HG03442 (cell line): ENCODE results near the gene RGCC.
"Not testable (repeated sequence)": the region's sequence is repeated elsewhere in the genome, so short reads cannot be mapped to it uniquely, and the experiment has no call there.

Experiments used
- ATAC-seq: cut with Tn5 transposase; IDR thresholded peaks from one replicate; pipeline ENCODE4 v1.9.1; 2021; ENCODE audit warnings: mild to moderate bottlenecking, moderate library complexity; ENCODE audit not compliant: unreplicated experiment

RGCC gene, protein sequence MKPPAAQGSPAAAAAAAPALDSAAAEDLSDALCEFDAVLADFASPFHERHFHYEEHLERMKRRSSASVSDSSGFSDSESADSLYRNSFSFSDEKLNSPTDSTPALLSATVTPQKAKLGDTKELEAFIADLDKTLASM

GRCh38 chr13:41456768-41457588 lies at the start of gene RGCC:
Gene RGCC (plus strand): TSS chr13:41457550. CDS start chr13:41457708, 158 bp downstream.
- peak; percentile 51 for ATAC-seq

DNA sequence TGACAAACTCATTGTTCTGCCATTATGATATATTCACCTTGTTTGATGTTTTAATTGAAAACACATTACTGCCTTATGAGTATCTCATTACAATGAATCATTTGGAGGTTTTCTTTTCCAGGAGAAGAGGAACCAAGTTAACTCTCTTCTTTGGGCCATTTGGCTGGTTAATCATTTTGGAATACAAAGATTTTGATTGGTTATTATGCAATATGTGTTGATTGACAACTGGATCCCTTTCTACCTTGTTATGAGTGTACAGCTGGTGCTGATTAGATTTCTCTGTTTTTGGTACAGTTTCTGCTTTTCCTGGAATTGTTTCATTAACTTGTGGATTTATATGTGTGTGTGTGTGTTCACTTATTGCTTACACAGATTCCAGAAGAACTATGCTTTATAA lies 49.2 kb upstream of the RGCC start:
- ATAC-seq, result no peak

DNA sequence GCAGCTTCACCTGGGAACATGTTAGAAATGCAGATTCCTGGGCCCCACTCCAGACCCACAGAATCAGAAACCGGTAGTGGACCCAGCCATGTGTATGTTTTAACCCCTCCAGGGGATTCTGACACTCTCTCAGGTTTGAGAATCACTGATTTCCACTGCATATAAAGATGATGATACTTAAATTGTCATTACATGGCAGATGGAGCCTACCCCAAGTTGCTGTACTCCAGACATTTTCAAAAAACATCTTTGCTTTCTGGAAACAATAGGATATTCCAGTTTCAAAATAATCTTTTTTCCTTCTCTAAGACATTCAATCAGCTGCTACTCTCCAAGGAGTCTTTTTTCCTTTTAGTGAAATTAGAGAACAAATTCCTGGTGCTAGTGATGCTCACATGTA lies 48.6 kb upstream of the RGCC start:
- ATAC-seq, result no peak

GRCh38 chr13:41409611-41410010 lies 47.7 kb upstream of the RGCC start:
- ATAC-seq, result no peak

- no peak for ATAC-seq
Observed at GRCh38 chr13:41411060-41411459, 46.3 kb upstream of the RGCC start.

DNA sequence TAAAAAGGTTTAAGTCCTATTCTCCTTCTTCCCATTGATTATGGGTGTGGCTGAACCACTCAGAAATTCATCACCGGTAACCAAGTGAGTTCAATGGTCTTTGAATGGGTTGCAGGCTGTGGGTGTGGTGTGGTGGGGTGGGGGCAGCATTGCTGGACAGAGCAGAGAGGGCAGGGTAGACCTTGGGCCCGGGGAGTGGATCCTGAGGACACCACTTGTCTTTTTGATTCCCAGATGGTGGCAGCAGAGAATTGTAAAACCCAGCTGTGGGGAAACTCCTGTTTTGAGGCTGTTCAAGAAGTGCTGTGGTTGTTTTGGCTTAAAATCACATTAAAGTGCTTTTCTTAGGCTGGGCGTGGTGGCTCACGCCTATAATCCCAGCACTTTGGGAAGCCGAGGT lies 45.8 kb upstream of the RGCC start:
- no peak for ATAC-seq

DNA sequence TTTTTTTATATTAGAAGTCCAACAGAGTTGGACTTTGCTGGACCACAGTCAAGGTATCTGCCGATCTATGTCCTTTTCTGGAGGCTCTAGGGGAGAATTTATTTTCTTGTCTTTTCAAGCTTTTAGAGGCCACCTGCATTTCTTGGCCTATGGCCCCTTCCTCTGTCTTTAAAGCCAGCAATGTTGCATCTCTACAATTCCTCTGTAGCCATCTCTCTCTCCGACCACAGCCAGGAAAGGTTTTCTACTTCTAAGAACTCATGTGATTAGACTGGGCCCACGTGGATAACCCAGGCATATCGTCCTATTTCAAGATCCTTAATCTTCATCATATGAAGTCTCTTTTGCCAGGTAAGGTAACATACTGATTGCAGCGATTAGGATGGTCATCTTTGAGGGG lies 43.5 kb upstream of the RGCC start:
- no peak for ATAC-seq

DNA sequence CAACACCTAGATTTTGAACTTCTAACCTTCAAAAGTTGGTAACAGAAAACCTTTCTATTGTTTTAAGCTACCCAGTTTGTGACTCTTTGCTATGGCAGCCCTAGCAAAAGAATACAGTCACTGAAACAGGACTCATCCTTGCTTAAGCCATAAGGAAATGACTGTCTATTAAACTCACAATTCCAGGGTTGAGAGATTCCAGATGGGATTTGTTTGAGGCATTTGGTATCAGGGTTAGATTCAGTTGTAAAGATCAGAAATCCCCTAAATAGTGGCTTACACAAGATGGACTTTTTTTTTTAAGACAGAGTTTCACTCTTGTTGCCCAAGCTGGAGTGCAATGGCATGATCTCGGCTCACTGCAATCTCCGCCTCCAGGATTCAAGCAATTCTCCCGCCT lies 41.1 kb upstream of the RGCC start:
- ATAC-seq, result no peak

DNA sequence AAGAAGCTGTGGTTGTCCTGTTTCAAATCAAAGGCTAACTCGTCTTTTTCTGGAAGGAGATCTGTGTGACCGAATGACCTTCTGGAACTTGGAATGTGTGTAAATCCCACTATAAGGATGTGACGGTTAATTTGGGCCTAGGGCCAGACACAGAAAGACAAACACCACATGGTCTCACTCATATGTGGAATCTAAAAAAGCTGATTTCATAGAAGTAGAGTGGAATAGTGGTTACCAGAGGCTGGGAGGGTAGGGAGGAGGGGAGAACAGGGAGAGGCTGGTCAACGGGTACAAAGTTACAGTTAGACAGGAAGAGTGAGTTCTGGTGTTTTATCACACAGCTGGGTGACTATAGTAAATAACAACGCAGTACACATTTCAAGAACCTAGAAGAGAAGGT lies 39.3 kb upstream of the RGCC start:
- ATAC-seq, result no peak

GRCh38 chr13:41418731-41419130 lies 38.6 kb upstream of the RGCC start:
- ATAC-seq, result no peak

- ATAC-seq, result no peak
Observed at GRCh38 chr13:41419206-41419605, 38.1 kb upstream of the RGCC start.

- no peak for ATAC-seq
Observed at GRCh38 chr13:41420146-41420545, 37.2 kb upstream of the RGCC start.

DNA sequence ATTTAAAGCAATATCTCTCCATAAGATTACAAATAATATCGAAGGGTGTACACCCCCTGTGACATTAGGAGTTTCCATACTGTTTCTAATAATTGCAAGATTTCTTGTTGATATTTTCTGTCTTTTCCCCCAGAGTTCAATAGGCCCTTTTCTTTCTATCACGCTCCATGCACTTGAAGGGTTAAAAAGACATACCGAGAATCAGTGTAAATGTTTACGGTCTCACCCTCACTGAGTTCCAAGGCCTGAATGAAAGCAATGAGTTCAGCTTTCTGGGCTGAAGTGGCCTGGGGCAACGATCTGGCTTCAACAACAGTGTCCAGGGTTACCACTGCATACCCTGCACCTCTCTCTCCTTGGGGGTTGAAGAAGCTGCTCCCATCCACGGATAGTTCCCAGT lies 36.0 kb upstream of the RGCC start:
- ATAC-seq, result not testable (repeated sequence)

GRCh38 chr13:41421983-41422382 lies 35.4 kb upstream of the RGCC start:
- ATAC-seq, result not testable (repeated sequence)

- ATAC-seq, result not testable (repeated sequence)
Observed at GRCh38 chr13:41423259-41423658, 34.1 kb upstream of the RGCC start.

- not testable (repeated sequence) for ATAC-seq
Observed at GRCh38 chr13:41424675-41425074, 32.7 kb upstream of the RGCC start.

- ATAC-seq, result no peak
Observed at GRCh38 chr13:41426047-41426446, 31.3 kb upstream of the RGCC start.

DNA sequence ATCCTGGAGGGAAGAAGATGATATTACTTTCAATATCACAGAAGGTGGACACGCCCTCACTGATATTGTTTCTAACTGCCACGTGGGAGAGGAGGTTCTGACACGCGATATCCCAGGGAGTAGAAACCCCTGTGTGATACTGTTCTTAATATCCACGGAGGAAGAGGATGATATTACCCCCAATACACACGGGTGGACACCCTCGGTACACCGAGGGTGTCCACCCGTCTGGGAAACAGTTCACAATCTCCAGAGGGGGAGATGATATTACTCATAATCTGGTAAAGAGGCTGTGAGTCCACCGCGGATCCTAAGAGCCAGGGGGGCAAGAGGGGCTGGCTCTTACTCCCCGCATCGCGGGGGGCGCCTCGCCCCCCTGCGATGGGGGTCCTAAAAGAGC lies 29.7 kb upstream of the RGCC start:
- ATAC-seq, result no peak

- ATAC-seq, result no peak
Observed at GRCh38 chr13:41428155-41428554, 29.2 kb upstream of the RGCC start.

- ATAC-seq, result not testable (repeated sequence)
Observed at GRCh38 chr13:41434030-41434429, 23.3 kb upstream of the RGCC start.

DNA sequence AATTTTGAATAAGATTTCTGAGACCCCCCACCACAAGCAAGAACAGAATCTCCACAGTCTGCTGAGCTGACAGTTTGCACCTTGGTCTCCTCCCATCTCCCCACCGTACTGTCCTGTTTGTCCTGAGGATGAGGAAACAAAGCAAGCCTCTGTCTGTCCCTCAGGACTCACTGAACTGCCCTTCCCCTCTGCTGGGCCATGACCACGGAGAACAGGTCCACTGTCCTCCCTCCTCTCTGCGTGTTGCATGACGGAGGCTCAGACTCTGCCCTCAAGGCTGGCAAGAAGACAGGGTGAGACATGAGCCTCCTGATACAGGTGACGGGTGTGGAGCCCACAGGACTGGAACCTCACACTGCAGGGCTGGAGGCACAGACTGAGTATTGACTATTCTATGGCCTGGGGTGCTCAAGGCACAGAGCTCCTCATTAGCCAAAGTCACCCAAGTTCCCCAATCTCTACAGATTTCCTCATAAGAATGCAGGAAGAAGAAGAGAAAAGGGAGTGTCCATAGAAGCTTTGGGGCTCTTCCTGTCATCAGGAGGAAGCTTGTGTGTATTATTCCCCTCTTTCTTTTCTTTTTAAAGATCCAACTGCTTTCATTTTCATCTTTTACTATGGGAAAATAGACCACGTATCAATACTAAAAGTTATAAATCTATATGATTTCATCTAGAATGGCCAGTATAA lies 22.4 kb upstream of the RGCC start:
- no peak for ATAC-seq

GRCh38 chr13:41443969-41444368 lies 13.4 kb upstream of the RGCC start:
- no peak for ATAC-seq
